Measurements from ENCODE around the gene AMDHD1. TPM values are rescaled to one million over a fixed set of nuclear protein-coding genes. Genes with fewer than 3 reads are reported as not detected.

AMDHD1 gene
- polyA plus RNA-seq, 3 donors = 0.43 to 1.9 (median 1.0) TPM

- no peak overlapping the region for H3K27ac ChIP-seq (ENCODE audit: low read depth in 1 of 2, low read length in 2 of 2)
- DNase-seq = no peak
- H3K9ac ChIP-seq (ENCODE audit: insufficient read depth, low read length, poor library complexity, severe bottlenecking) = no peak overlapping the region
- TF ChIP-seq, protein P1, sequence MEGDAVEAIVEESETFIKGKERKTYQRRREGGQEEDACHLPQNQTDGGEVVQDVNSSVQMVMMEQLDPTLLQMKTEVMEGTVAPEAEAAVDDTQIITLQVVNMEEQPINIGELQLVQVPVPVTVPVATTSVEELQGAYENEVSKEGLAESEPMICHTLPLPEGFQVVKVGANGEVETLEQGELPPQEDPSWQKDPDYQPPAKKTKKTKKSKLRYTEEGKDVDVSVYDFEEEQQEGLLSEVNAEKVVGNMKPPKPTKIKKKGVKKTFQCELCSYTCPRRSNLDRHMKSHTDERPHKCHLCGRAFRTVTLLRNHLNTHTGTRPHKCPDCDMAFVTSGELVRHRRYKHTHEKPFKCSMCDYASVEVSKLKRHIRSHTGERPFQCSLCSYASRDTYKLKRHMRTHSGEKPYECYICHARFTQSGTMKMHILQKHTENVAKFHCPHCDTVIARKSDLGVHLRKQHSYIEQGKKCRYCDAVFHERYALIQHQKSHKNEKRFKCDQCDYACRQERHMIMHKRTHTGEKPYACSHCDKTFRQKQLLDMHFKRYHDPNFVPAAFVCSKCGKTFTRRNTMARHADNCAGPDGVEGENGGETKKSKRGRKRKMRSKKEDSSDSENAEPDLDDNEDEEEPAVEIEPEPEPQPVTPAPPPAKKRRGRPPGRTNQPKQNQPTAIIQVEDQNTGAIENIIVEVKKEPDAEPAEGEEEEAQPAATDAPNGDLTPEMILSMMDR (IDR thresholded peaks at IDR 0.05) = no peak
- Mint-ChIP-seq H3K4me1 (peaks cover 2% of the 10 kb centered on the region), H3K4me3 (no peak overlapping the region), H3K9me3 (no peaks in the 10 kb centered on the region), H3K27me3 (ENCODE audit: low read depth in 3 of 3) (no peaks in the 10 kb centered on the region), H3K27ac (no peak overlapping the region), H3K36me3 (peaks cover 78 to 97% of the 10 kb centered on the region in 2 donors)
- intact Hi-C loops (cut with micrococcal nuclease) = no loop called here
- H3K4me3 ChIP-seq (replicated peaks in 1 of 3; ENCODE audit: low read depth in 2 of 3, low read length in 3 of 3) = no peak overlapping the region
- no peak overlapping the region for H3K4me2 ChIP-seq (replicated peaks; ENCODE audit: extremely low read depth, low read length, poor library complexity, severe bottlenecking)
- H3K27me3 ChIP-seq (ENCODE audit: control insufficient read depth in 2 of 2, insufficient read depth in 2 of 2, low read length in 2 of 2) = no peaks in the 10 kb centered on the region
- H3K9me3 ChIP-seq (replicated peaks in 1 of 2; ENCODE audit: control insufficient read depth in 1 of 2, insufficient read depth in 1 of 2, low read length in 2 of 2) = no peaks in the 10 kb centered on the region
- peaks cover 88 to 100% of the 10 kb centered on the region in 2 donors for H3K36me3 ChIP-seq (replicated peaks in 1 of 2; ENCODE audit: control insufficient read depth in 1 of 2, insufficient read depth in 2 of 2, low read length in 2 of 2)
- no peaks in the 10 kb centered on the region for H3K4me1 ChIP-seq (ENCODE audit: control insufficient read depth in 1 of 2, insufficient read depth in 2 of 2, low read length in 2 of 2)
- 100% methylated on average over 3 of the region's 5 CpGs for WGBS (ENCODE audit: insufficient coverage)
- H3K79me2 ChIP-seq (ENCODE audit: insufficient read depth, low read length) = no peaks in the 10 kb centered on the region
- no peak overlapping the region for H2AFZ ChIP-seq (ENCODE audit: insufficient read depth, low read depth, low read length, poor library complexity, severe bottlenecking)
- H4K20me1 ChIP-seq (ENCODE audit: insufficient read depth, low read length) = no peaks in the 10 kb centered on the region
These were observed 35.2 kb downstream of the AMDHD1 start for GRCh38 chr12:95978351-95978750.

GRCh38 chr12:95978774-95979173 lies 35.6 kb downstream of the AMDHD1 start:
- peaks cover 88 to 100% of the 10 kb centered on the region in 2 donors for H3K36me3 ChIP-seq (replicated peaks in 1 of 2; ENCODE audit: control insufficient read depth in 1 of 2, insufficient read depth in 2 of 2, low read length in 2 of 2)
- no peaks in the 10 kb centered on the region for H3K9me3 ChIP-seq (replicated peaks in 1 of 2; ENCODE audit: control insufficient read depth in 1 of 2, insufficient read depth in 1 of 2, low read length in 2 of 2)
- intact Hi-C loops (cut with micrococcal nuclease) = no loop called here
- no peaks in the 10 kb centered on the region for H3K27me3 Mint-ChIP-seq (ENCODE audit: low read depth in 3 of 3)
- TF ChIP-seq, protein P1 (IDR thresholded peaks at IDR 0.05) = no peak
- H3K27me3 ChIP-seq (ENCODE audit: control insufficient read depth in 2 of 2, insufficient read depth in 2 of 2, low read length in 2 of 2) = no peaks in the 10 kb centered on the region
- no peak overlapping the region for H3K27ac ChIP-seq (ENCODE audit: low read depth in 1 of 2, low read length in 2 of 2)
- H3K27ac Mint-ChIP-seq = no peak overlapping the region
- no peak overlapping the region for H3K4me3 Mint-ChIP-seq
- no peaks in the 10 kb centered on the region for H3K4me1 Mint-ChIP-seq
- H3K4me3 ChIP-seq (replicated peaks in 1 of 3; ENCODE audit: low read depth in 2 of 3, low read length in 3 of 3) = no peak overlapping the region
- H3K36me3 Mint-ChIP-seq = peaks cover 77 to 97% of the 10 kb centered on the region in 2 donors
- no peak for DNase-seq
- H3K4me1 ChIP-seq (ENCODE audit: control insufficient read depth in 1 of 2, insufficient read depth in 2 of 2, low read length in 2 of 2) = no peaks in the 10 kb centered on the region
- no peak overlapping the region for H3K4me2 ChIP-seq (replicated peaks; ENCODE audit: extremely low read depth, low read length, poor library complexity, severe bottlenecking)
- H2AFZ ChIP-seq (ENCODE audit: insufficient read depth, low read depth, low read length, poor library complexity, severe bottlenecking) = no peak overlapping the region
- WGBS (ENCODE audit: insufficient coverage) = 100% methylated on average over 1 of the region's 3 CpGs
- no peak overlapping the region for H3K9ac ChIP-seq (ENCODE audit: insufficient read depth, low read length, poor library complexity, severe bottlenecking)
- H3K79me2 ChIP-seq (ENCODE audit: insufficient read depth, low read length) = no peaks in the 10 kb centered on the region
- H4K20me1 ChIP-seq (ENCODE audit: insufficient read depth, low read length) = no peaks in the 10 kb centered on the region
- no peaks in the 10 kb centered on the region for H3K9me3 Mint-ChIP-seq
